ENCODE data around the gene NOX3. TPM values are rescaled to one million over a fixed set of nuclear protein-coding genes. Genes with fewer than 3 reads are reported as not detected.

NOX3 gene
- total and polyA plus RNA-seq, 2 experiments from 2014 or later, result not detected

- Mint-ChIP-seq H3K4me3 (no peak overlapping the region), H3K36me3 (ENCODE audit: low read depth) (peaks cover 5% of the 10 kb centered on the region; the same call in 2 of the 3 replicates), H3K9me3 (peaks cover 8% of the 10 kb centered on the region), H3K27ac (no peak overlapping the region), H3K4me1 (peaks cover 7% of the 10 kb centered on the region), H3K27me3 (ENCODE audit: insufficient read depth, low read depth, poor library complexity) (peaks cover 2% of the 10 kb centered on the region)
- Histone ChIP-seq H3K27ac (ENCODE audit: low read depth) (no peak overlapping the region), H3K4me1 (ENCODE audit: insufficient read depth) (0 out of 2 replicates have a peak, but pooled peaks cover 6% of the 10 kb centered on the region), H3F3A (replicated peaks; ENCODE audit: low read depth) (no peaks in the 10 kb centered on the region), H3K4me3 (no peak overlapping the region), H4K20me1 (replicated peaks; ENCODE audit: insufficient read depth) (no peaks in the 10 kb centered on the region), H3K4me2 (no peak overlapping the region), H3K36me3 (ENCODE audit: insufficient read depth) (no peaks in the 10 kb centered on the region), H2AFZ (no peak overlapping the region), H3K27me3 (ENCODE audit: insufficient read depth) (no peaks in the 10 kb centered on the region), H3K79me2 (replicated peaks; ENCODE audit: insufficient read depth) (no peaks in the 10 kb centered on the region), H3K9me2 (ENCODE audit: insufficient read depth) (no peaks in the 10 kb centered on the region)
- DNase-seq (ENCODE audit: low spot score) (no peak), ATAC-seq (no peak)
- TF ChIP-seq ZNF114 (CRISPR knock-in tag; IDR thresholded peaks at IDR 0.05), result no peak
Measured at GRCh38 chr6:155492061-155492735, 36.6 kb upstream of the NOX3 start.

- Histone ChIP-seq H3K36me3 (ENCODE audit: insufficient read depth) (no peaks in the 10 kb centered on the region), H2AFZ (no peak overlapping the region), H3K27me3 (ENCODE audit: insufficient read depth) (no peaks in the 10 kb centered on the region), H3K9me2 (ENCODE audit: insufficient read depth) (no peaks in the 10 kb centered on the region), H3F3A (replicated peaks; ENCODE audit: low read depth) (no peaks in the 10 kb centered on the region), H3K79me2 (replicated peaks; ENCODE audit: insufficient read depth) (no peaks in the 10 kb centered on the region), H3K27ac (ENCODE audit: low read depth) (no peak overlapping the region), H3K4me1 (ENCODE audit: insufficient read depth) (0 out of 2 replicates have a peak, but pooled peaks cover 6% of the 10 kb centered on the region), H3K4me3 (no peak overlapping the region), H4K20me1 (replicated peaks; ENCODE audit: insufficient read depth) (no peaks in the 10 kb centered on the region), H3K4me2 (no peak overlapping the region)
- peaks cover 5% of the 10 kb centered on the region; the same call in 2 of the 3 replicates for H3K36me3 Mint-ChIP-seq (ENCODE audit: low read depth)
- peaks cover 8% of the 10 kb centered on the region for H3K9me3 Mint-ChIP-seq
- no peak overlapping the region for H3K4me3 Mint-ChIP-seq
- ATAC-seq (no peak), DNase-seq (ENCODE audit: low spot score) (no peak)
- peaks cover 7% of the 10 kb centered on the region for H3K4me1 Mint-ChIP-seq
- H3K27ac Mint-ChIP-seq, result no peak overlapping the region
- H3K27me3 Mint-ChIP-seq (ENCODE audit: insufficient read depth, low read depth, poor library complexity), result peaks cover 2% of the 10 kb centered on the region
- no peak for TF ChIP-seq POLR2AphosphoS5 (IDR thresholded peaks at IDR 0.05; ENCODE audit: low read depth)
- no peak for TF ChIP-seq NANOG (IDR thresholded peaks at IDR 0.05; ENCODE audit: borderline replicate concordance)
- no peak for TF ChIP-seq REST (IDR thresholded peaks at IDR 0.05; ENCODE audit: unreplicated experiment)
- no peak for TF ChIP-seq CREB1 (CRISPR knock-in tag; IDR thresholded peaks at IDR 0.05; ENCODE audit: low read depth)
- TF ChIP-seq, protein P1, sequence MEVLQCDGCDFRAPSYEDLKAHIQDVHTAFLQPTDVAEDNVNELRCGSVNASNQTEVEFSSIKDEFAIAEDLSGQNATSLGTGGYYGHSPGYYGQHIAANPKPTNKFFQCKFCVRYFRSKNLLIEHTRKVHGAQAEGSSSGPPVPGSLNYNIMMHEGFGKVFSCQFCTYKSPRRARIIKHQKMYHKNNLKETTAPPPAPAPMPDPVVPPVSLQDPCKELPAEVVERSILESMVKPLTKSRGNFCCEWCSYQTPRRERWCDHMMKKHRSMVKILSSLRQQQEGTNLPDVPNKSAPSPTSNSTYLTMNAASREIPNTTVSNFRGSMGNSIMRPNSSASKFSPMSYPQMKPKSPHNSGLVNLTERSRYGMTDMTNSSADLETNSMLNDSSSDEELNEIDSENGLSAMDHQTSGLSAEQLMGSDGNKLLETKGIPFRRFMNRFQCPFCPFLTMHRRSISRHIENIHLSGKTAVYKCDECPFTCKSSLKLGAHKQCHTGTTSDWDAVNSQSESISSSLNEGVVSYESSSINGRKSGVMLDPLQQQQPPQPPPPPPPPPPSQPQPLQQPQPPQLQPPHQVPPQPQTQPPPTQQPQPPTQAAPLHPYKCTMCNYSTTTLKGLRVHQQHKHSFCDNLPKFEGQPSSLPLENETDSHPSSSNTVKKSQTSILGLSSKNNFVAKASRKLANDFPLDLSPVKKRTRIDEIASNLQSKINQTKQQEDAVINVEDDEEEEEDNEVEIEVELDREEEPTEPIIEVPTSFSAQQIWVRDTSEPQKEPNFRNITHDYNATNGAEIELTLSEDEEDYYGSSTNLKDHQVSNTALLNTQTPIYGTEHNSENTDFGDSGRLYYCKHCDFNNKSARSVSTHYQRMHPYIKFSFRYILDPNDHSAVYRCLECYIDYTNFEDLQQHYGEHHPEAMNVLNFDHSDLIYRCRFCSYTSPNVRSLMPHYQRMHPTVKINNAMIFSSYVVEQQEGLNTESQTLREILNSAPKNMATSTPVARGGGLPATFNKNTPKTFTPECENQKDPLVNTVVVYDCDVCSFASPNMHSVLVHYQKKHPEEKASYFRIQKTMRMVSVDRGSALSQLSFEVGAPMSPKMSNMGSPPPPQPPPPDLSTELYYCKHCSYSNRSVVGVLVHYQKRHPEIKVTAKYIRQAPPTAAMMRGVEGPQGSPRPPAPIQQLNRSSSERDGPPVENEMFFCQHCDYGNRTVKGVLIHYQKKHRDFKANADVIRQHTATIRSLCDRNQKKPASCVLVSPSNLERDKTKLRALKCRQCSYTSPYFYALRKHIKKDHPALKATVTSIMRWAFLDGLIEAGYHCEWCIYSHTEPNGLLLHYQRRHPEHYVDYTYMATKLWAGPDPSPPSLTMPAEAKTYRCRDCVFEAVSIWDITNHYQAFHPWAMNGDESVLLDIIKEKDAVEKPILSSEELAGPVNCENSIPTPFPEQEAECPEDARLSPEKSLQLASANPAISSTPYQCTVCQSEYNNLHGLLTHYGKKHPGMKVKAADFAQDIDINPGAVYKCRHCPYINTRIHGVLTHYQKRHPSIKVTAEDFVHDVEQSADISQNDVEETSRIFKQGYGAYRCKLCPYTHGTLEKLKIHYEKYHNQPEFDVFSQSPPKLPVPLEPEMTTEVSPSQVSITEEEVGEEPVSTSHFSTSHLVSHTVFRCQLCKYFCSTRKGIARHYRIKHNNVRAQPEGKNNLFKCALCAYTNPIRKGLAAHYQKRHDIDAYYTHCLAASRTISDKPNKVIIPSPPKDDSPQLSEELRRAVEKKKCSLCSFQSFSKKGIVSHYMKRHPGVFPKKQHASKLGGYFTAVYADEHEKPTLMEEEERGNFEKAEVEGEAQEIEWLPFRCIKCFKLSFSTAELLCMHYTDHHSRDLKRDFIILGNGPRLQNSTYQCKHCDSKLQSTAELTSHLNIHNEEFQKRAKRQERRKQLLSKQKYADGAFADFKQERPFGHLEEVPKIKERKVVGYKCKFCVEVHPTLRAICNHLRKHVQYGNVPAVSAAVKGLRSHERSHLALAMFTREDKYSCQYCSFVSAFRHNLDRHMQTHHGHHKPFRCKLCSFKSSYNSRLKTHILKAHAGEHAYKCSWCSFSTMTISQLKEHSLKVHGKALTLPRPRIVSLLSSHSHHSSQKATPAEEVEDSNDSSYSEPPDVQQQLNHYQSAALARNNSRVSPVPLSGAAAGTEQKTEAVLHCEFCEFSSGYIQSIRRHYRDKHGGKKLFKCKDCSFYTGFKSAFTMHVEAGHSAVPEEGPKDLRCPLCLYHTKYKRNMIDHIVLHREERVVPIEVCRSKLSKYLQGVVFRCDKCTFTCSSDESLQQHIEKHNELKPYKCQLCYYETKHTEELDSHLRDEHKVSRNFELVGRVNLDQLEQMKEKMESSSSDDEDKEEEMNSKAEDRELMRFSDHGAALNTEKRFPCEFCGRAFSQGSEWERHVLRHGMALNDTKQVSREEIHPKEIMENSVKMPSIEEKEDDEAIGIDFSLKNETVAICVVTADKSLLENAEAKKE (CRISPR knock-in tag; IDR thresholded peaks at IDR 0.05), result no peak
- no peak for TF ChIP-seq EZH2phosphoT487 (IDR thresholded peaks at IDR 0.05; ENCODE audit: unreplicated experiment)
- TF ChIP-seq JUNB (IDR thresholded peaks at IDR 0.05; ENCODE audit: unreplicated experiment), result no peak
- TF ChIP-seq STAT1 (IDR thresholded peaks at IDR 0.05; ENCODE audit: unreplicated experiment), result no peak
- TF ChIP-seq ZNF114 (CRISPR knock-in tag; IDR thresholded peaks at IDR 0.05), result no peak
- TF ChIP-seq, protein P2, sequence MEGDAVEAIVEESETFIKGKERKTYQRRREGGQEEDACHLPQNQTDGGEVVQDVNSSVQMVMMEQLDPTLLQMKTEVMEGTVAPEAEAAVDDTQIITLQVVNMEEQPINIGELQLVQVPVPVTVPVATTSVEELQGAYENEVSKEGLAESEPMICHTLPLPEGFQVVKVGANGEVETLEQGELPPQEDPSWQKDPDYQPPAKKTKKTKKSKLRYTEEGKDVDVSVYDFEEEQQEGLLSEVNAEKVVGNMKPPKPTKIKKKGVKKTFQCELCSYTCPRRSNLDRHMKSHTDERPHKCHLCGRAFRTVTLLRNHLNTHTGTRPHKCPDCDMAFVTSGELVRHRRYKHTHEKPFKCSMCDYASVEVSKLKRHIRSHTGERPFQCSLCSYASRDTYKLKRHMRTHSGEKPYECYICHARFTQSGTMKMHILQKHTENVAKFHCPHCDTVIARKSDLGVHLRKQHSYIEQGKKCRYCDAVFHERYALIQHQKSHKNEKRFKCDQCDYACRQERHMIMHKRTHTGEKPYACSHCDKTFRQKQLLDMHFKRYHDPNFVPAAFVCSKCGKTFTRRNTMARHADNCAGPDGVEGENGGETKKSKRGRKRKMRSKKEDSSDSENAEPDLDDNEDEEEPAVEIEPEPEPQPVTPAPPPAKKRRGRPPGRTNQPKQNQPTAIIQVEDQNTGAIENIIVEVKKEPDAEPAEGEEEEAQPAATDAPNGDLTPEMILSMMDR (conservative IDR thresholded peaks at IDR 0.05; ENCODE audit: low read depth in 2 of 2), result no peak
Measured at GRCh38 chr6:155491421-155491820, 35.8 kb upstream of the NOX3 start.
